ENCODE data around the gene IKZF1. TPM values are rescaled to one million over a fixed set of nuclear protein-coding genes. Genes with fewer than 3 reads are reported as not detected.

IKZF1 gene
- total and polyA plus RNA-seq, 8 donors = 0.70 to 8.1 (median 1.4) TPM

DNA sequence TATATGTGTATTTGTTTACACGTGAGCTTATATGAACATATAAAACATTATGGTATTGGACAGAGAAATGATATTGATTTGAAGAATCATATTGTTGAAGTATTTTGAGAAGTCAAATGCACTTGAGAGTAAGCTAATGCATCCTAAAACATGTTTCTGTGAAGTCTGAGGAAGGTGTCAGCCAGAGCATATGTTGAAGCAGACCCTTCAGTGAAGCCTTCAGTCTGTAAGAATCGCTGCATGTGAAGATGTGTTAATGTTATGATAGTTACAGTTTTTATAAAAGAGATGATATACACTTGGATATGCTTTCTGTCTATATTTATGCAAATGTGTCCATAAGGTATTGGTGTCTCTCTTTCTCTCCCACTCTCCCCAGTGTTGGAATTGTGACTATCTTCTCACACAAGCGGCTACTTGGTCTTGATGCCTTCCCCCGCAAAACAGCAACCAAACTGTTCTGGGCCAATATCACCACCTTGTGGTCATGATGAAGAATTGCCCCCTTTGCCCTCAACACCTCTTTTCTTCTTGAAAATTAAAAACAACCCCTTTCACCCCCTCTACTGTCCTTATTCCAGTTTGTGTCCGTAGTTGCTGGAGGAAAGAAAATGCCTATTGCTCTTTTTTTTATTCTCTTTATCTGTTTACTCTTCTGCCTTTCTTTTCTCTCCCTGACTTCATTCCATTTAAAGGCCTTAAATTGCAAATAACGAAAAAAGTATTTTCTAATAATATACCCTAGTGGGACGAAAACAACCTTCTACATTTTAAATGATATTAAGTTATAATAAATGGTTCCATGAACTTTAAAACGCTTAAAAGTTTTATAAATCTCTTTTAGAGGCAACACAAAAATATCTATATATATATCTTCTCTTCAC lies 64.9 kb downstream of the IKZF1 start:
- no peak overlapping the region for H3K4me3 ChIP-seq
- TF ChIP-seq, protein P1, sequence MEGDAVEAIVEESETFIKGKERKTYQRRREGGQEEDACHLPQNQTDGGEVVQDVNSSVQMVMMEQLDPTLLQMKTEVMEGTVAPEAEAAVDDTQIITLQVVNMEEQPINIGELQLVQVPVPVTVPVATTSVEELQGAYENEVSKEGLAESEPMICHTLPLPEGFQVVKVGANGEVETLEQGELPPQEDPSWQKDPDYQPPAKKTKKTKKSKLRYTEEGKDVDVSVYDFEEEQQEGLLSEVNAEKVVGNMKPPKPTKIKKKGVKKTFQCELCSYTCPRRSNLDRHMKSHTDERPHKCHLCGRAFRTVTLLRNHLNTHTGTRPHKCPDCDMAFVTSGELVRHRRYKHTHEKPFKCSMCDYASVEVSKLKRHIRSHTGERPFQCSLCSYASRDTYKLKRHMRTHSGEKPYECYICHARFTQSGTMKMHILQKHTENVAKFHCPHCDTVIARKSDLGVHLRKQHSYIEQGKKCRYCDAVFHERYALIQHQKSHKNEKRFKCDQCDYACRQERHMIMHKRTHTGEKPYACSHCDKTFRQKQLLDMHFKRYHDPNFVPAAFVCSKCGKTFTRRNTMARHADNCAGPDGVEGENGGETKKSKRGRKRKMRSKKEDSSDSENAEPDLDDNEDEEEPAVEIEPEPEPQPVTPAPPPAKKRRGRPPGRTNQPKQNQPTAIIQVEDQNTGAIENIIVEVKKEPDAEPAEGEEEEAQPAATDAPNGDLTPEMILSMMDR (IDR thresholded peaks at IDR 0.05) = no peak
- DNase-seq (no peak), ATAC-seq (no peak), FAIRE-seq (no peak)
- intact Hi-C loops (cut with DNase I) = no loop called here
- no peaks in the 10 kb centered on the region for H3K27me3 ChIP-seq
- no peaks in the 10 kb centered on the region for H3K36me3 ChIP-seq
- no peaks in the 10 kb centered on the region for H3K9me3 ChIP-seq
- 63 to 66% methylated on average over 8 of the region's 8 CpGs for WGBS, 2 donors
- H3K27ac ChIP-seq = no peak overlapping the region
- no peaks in the 10 kb centered on the region for H3K4me1 ChIP-seq

DNA sequence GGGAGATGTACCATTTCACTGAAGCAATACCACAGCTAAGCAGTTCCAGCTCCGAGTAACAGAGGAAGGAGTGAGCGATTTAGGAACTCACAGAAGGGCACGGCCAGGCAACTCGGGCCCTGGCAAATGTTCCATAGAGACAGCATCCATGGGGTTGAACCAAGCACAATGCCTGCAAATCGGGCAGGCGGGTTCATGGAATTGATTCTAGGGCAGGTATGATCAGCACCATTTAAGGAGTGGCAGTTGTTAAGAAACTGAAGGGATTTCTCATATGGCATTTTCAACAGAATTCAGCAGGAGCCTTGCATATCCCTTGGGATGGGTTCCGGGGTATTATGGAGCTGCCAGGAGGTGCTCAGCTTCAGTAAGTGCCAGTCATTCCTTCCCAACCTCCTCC lies 66.4 kb downstream of the IKZF1 start:
- Histone ChIP-seq H3K4me1 (no peaks in the 10 kb centered on the region), H3K36me3 (no peaks in the 10 kb centered on the region), H3K4me3 (no peak overlapping the region), H3K9me3 (no peaks in the 10 kb centered on the region), H3K27ac (no peak overlapping the region), H3K27me3 (no peaks in the 10 kb centered on the region)
- WGBS, 2 donors = 70 to 79% methylated on average over 7 of the region's 7 CpGs
- ATAC-seq = no peak
- TF ChIP-seq, protein P1 (IDR thresholded peaks at IDR 0.05) = no peak
- intact Hi-C loops (cut with DNase I) = no loop called here
- FAIRE-seq = no peak
- no peak for DNase-seq

DNA sequence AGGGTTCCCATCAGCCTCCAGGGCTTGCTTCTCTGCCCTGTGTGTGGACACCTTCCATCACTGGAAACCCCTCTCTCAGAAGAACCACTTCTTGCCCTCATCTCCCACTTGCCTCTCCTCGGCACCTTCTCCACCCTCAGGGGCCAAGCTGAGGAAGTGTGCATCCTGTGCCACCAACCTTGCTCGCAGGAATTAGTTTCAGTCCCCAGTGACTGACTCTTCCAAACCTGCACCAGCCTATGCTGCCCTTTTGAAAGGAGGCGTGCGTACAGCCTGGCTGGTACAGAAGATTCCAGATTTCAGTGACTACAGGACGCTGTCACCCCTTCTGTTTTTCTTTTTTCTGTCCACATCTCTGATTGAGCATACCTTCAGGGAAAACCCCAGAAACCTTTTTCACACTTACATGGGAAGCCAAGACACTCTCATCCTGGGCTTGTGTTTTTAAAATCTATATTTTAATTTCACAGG lies 67.1 kb downstream of the IKZF1 start:
- WGBS, 2 donors = 76 to 83% methylated on average over 5 of the region's 5 CpGs
- H3K27me3 ChIP-seq = no peaks in the 10 kb centered on the region
- intact Hi-C loops (cut with DNase I) = no loop called here
- H3K9me3 ChIP-seq = no peaks in the 10 kb centered on the region
- FAIRE-seq = no peak
- H3K4me3 ChIP-seq = no peak overlapping the region
- no peak for ATAC-seq
- H3K4me1 ChIP-seq = no peaks in the 10 kb centered on the region
- H3K27ac ChIP-seq = no peak overlapping the region
- no peak for DNase-seq
- TF ChIP-seq, protein P1 (IDR thresholded peaks at IDR 0.05) = no peak
- H3K36me3 ChIP-seq = no peaks in the 10 kb centered on the region

DNA sequence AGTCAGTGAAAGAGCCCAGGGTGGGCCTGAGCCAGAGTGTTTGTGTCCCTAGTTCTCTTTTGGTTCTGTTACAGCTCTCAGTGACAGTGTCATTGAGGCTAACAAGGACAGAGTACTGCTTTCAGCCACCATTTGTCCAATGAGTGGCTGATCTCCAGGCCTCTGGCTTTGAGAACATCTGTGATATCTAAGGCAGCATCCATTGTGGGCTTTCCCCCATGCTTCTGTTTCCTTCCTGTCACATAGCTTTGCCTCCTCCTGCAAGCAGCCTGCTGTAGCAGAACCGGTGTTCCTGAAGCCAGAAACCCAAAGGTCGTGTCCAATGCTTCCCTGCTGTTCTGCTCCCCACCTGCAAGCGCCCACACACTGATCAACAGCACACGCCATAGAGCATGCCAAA lies 68.4 kb downstream of the IKZF1 start:
- H3K36me3 ChIP-seq = no peaks in the 10 kb centered on the region
- DNase-seq = no peak
- 75 to 84% methylated on average over 4 of the region's 4 CpGs for WGBS, 2 donors
- H3K4me1 ChIP-seq = no peaks in the 10 kb centered on the region
- no peak for ATAC-seq
- H3K4me3 ChIP-seq = no peak overlapping the region
- TF ChIP-seq, protein P1 (IDR thresholded peaks at IDR 0.05) = no peak
- H3K27ac ChIP-seq = no peak overlapping the region
- H3K9me3 ChIP-seq = no peaks in the 10 kb centered on the region
- no peaks in the 10 kb centered on the region for H3K27me3 ChIP-seq
- intact Hi-C loops (cut with DNase I) = no loop called here
- FAIRE-seq = no peak
